ENCODE measurements around the gene IKBKE.

Gene IKBKE

GRCh38 chr1:206455289-206455665 is 15.0 kb upstream of the IKBKE start:
- no peak for DNase-seq (ENCODE audit: low read depth)

DNA sequence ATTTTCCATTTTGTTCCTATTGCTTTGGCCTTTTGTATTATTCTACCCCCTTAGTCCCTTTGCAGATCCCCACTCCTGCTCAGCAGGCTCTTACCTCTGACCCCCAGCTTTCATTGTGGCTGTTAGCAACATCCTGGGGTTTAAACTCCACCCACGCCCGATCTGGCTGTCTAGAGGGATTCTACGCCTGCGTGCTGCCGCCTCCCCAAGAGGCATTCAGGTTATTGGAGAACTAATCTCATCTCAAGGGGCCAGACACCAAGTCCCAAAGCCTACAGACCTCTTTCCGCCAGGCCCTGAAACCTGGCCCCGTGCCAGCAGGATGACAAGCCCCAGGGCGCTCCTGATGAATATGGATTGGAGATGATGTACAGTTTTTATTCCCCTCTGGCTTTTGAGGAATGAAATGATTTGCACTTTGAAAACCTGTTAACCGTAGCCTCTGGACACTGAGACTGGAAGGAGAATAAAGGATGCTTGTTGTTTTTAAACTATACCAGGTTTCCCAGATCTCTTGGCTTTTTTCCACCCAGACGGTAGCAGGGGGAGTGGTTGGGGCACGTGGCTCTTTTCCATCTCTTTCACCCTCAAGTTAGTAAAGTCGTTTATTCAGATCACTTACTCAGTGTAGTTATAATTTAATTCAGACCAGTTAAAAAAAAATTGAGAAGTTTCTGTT is 14.5 kb upstream of the IKBKE start:
- DNase-seq (ENCODE audit: low read depth): no peak

GRCh38 chr1:206456577-206457370 is 13.5 kb upstream of the IKBKE start:
- DNase-seq (ENCODE audit: low read depth): no peak

DNA sequence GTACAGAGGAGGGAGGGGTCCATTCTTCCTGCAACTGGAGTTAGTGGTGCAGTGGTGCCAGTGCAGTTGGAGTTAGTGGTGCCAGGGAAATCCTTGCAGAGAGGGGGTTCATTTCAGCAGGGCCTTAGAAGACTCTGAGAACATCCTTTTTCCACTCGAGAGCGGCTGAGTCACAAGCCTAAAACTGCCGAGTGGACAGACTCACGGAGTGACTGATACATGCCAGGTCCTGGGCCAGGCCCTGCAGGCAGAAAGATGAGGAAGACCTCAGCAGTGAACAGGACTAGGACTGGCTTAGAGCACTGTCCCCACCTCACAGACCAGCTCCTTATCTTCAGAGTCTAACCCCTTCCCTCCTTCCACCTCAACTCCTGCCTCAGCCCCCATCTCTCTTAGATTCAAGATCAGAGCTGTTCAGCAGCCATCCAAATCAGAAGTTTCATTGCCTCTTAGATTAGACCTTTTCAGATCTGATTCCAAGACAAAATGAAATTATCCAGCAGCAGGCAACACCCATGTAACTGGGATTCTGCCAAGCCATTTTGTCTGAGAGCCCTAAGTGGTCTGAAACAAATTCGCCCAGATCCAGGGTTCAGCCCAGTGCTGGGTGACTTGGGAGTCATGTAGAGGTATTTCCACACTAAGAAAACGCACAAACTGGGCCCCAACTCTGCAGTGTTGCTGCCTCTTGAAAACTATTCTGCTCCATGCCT is 12.7 kb upstream of the IKBKE start:
- no peak for DNase-seq (ENCODE audit: low read depth)

GRCh38 chr1:206459703-206460102 is 10.6 kb upstream of the IKBKE start:
- no peak for DNase-seq (ENCODE audit: low read depth)

DNA sequence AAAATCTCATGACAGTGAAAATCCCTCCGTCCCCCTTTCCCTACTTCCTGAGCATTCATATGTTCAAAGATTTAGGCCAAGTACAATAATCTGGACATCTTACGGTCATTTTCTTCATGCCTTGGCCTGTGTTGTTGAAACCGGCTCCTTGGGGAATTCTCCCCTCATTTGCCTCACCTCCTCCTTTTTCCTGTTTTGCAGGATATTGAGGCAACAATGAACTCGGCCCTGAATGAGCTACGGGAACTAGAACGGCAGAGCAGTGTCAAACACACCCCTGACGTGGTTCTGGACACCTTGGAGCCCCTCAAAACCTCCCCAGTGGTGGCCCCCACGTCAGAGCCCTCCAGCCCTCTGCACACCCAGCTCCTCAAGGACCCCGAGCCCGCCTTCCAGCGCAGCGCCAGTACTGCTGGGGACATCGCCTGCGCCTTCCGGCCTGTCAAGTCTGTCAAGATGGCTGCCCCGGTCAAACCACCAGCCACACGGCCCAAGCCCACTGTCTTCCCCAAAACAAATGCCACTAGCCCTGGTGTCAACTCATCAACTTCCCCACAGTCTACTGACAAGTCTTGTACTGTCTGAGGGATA is 9.3 kb upstream of the IKBKE start:
- no peak for DNase-seq (ENCODE audit: low read depth)

GRCh38 chr1:206461602-206462455 is 8.4 kb upstream of the IKBKE start:
- DNase-seq (ENCODE audit: low read depth): peak; percentile 39

DNA sequence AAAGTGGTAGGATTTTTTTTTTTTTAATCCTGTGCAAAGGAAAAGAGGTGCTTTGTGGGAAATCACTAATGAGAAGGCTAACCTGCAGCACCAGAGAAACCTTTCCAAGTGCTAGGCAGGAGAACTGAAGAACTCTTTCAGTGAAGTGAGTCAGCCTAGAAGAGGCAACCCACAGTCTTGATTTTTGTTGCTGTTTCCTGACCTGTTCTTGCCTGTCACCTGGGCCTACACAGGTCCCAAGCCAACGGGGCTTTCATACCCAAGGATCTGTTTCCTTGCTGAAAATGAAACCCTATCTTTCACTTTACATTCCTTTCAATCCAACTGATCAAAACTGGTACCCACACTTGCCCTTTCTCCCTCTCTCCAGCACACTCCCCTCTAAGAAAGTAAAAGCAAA is 7.1 kb upstream of the IKBKE start:
- DNase-seq (ENCODE audit: low read depth): no peak

GRCh38 chr1:206463911-206464310 is 6.4 kb upstream of the IKBKE start:
- no peak for DNase-seq (ENCODE audit: low read depth)

- DNase-seq (ENCODE audit: low read depth): no peak
Observed at GRCh38 chr1:206464456-206464964, 5.8 kb upstream of the IKBKE start.

DNA sequence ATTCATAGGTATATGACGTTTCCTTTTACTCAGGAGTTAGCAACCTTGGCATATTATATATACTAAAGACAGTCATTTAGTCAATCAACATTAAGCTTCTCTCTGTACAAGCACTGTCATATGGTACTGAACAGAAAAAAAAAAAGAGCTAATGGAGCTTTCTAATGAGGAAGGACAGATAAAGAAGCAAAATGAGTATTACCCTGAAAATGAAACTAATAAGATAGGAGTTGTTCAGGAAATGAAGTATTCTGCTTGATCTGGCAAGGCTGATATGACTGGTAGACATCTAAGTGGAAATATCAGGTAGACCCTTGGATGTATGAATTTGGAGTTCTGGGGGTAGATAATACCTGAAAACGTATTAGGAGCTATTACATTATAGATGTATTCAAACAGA is 4.3 kb upstream of the IKBKE start:
- no peak for DNase-seq (ENCODE audit: low read depth)

GRCh38 chr1:206466840-206467649 is 3.2 kb upstream of the IKBKE start:
- DNase-seq (ENCODE audit: low read depth): no peak

GRCh38 chr1:206467915-206468314 is 2.4 kb upstream of the IKBKE start:
- no peak for DNase-seq (ENCODE audit: low read depth)

DNA sequence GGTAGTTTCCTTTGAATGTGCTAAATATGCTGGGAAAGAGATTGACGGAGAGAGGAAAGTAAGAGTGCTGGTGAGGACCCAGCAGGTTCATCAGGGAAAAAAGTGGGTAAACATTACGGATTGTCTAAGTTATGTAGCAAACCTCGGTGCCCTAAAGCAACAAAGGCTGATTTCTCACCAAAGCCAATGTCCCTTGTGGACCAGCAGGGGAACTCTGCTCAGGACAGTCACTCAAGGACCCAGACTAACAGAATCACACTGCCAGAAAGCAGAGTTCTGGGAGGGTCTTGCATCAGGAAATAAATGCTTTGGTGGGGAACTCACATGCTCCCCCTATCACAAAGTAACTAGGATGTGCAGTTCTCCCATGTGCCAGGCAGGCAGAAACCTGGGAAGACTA is 1.7 kb upstream of the IKBKE start:
- DNase-seq (ENCODE audit: low read depth): no peak

DNA sequence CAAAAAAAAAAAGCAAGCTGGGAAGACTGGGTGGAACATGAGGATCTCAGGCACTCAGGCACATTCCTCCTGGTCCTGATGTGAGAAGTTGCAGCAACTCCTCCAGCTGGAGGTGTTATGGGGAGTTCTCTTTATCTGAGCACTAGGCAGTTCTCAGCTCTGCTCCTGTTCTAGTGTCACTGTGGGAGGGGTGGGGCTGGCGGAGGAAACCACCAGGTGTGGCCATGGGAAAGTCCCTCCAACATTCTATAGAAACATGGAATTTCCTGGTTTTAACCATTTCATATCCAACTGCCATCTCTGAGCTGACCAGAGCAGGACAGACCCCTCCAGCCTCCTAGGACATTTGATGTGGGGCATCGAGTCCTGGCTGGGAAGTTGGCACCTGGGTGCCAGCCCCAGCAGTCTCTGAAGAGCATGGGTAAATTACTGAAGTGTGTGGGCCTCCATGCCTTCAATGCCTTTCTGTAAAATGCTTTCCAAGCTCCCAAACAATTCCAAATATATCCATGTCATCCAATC is 804 bp upstream of the IKBKE start:
- DNase-seq (ENCODE audit: low read depth): no peak

GRCh38 chr1:206470692-206471414 is 577 bp downstream of the IKBKE start:
- DNase-seq (ENCODE audit: low read depth): no peak

DNA sequence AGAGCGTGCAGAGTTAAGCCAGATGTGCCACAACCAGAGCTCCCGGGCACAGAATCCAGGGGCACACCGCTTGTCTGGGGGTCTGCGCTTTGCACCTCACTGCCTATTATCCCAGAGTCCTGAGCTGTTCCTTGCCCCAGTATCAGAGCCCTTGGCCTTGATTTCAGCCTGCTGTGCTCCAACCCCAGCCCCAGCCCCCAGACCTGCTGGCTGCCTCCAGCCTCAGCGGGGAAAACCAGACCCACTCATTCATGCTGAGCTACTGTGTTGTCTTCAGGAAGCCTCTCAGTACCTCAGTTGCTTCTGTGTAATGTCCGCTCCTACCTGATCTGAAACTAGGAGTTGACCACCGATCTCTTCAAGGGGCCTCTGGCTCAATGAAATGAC is 1.1 kb downstream of the IKBKE start:
- DNase-seq (ENCODE audit: low read depth): no peak

DNA sequence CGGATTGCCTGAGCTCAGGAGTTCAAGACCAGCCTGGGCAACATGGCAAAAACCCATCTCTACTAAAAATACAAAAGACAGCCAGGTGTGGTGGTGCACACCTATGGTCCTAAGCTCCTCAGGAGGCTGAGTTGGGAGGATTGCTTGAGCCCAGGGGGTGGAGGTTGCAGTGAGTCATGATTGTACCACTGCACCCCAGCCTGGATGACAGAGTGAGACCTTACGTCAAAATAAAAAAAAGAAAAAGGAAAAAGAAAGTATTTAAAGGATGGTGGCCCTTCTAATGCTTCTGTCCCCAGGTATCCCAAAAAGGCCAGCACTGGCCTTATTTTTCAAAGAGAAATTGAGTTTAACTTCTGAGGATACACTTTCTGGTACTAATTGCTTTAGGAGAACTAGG is 1.7 kb downstream of the IKBKE start:
- no peak for DNase-seq (ENCODE audit: low read depth)

GRCh38 chr1:206472454-206472853 is 2.2 kb downstream of the IKBKE start:
- DNase-seq (ENCODE audit: low read depth): no peak

GRCh38 chr1:206472886-206473285 is 2.6 kb downstream of the IKBKE start:
- no peak for DNase-seq (ENCODE audit: low read depth)

Measured in stimulated activated CD8-positive, alpha-beta memory T cell treated with anti-CD3 and anti-CD28 coated beads, Interleukin-15, amount 100 ng/mL, for 24 hours (primary cell).